ENCODE data around the gene COL11A1.

The COL11A1 gene

DNA sequence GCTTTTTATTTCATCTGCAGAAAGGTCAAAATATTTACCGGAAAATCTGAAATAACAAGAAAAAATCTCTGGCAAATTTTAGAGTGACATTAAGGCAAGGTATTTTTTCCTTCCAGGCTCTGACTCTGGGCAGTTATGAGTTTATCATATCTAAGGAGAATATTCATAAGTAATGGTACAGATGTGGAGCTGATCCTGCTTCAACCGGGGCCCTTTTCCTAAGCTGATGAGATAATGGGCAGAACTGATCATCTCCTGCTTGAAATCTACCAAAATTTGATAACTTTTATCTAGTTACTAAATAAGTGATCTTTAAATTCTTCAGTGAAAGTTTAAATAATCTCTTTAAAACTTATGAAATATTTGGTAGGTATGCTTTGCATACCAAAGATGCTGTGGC is 211.6 kb downstream of the COL11A1 start:
- no peak for DNase-seq

DNA sequence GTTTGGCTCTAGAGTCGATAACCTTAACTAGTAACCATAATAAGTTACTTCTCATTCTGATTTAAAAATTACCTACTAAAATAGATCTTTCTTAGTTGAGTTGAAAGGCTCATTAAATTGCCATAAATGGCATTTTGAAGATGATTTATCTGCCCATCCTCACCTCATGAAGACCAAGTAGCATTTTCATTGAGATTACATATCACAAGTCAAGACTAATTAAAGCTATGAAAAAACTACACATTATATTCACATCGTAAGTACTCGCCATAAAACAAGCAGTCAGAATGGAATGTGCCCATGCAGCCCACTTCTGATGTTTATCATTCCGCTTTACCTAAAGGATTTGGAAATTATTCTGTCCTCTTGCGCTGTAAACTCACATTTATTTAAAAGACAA is 212.0 kb downstream of the COL11A1 start:
- no peak for DNase-seq

DNA sequence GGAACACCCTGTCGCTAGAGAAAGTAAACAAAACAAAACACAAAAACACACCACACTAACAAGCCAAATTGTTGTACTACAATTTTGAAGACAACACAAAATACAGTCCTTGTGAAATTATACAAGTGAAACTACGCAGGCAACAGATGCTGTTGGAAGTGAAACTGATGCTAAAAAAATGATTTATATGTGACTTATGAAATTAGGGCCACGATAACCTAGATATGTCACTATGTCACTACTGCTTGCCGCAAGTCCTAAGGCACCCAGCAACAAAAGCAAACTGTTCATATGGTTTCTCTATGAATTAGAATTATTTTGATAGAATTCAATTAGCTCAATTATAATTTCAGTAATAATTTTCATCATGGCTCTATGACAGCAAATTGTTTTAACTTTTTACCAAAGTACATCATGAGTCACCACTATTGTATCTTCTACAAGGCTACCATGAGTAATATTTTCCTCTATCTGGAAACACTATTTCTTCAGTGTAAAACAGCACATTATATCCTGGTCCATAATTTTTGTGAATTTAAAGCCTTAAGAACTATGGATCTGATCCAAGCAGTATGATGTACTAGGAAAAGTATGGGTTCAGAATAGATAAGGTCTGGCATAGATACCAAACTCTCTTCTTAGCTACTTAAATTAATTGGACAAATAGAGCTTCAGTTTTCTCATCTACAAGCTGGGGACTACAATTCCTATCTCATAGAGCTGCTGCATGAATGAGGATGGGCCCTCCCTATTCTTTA is 216.3 kb downstream of the COL11A1 start:
- DNase-seq = no peak

DNA sequence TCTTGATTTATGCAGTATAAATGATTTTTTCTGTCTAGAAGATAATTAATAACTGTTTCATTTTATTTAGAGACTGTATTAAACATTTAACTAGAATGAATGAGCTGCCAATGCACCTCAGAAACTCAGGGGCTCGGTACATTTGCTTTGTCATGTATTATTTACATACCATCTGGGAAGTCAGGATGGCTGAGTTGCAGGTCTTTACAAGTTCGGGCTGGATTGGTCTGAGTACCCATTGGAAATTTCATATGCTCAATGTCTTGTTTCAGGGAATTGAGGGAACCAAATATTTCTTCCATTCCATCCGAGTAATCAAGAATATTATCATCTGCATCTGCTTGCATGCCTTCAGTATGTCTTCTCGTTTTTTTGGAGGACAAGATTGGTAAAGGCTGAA is 221.7 kb downstream of the COL11A1 start:
- DNase-seq = no peak

GRCh38 chr1:102884238-102884637 is 224.1 kb downstream of the COL11A1 start:
- no peak for DNase-seq

GRCh38 chr1:102879439-102879993 is 228.8 kb downstream of the COL11A1 start:
- DNase-seq = no peak

- no peak for DNase-seq
These were observed 232.6 kb downstream of the COL11A1 start for GRCh38 chr1:102875756-102876155.

- no peak for DNase-seq
These were observed 235.8 kb downstream of the COL11A1 start for GRCh38 chr1:102872526-102872925.

GRCh38 chr1:102872097-102872496 is 236.2 kb downstream of the COL11A1 start:
- no peak for DNase-seq

- no peak for DNase-seq
These were observed 244.6 kb downstream of the COL11A1 start for GRCh38 chr1:102863704-102864103.

DNA sequence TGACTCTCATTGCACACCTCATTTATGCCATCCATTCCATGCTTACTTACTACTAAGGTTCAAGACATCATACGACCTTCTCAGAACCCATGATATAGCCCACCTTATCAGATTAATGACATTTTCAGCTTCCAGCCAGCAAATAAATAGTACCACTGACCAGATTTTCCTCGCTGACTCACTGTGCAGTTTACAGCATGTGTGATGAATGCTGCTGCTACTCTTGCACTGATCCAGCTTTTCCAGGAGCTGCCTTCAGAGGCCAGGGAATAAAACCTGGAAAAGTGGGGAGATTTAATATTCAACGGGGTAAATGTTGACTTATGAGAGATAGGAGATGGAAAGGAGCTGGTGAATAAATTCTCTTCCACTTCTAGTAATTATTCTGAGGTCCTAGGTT is 247.1 kb downstream of the COL11A1 start:
- no peak for DNase-seq

DNA sequence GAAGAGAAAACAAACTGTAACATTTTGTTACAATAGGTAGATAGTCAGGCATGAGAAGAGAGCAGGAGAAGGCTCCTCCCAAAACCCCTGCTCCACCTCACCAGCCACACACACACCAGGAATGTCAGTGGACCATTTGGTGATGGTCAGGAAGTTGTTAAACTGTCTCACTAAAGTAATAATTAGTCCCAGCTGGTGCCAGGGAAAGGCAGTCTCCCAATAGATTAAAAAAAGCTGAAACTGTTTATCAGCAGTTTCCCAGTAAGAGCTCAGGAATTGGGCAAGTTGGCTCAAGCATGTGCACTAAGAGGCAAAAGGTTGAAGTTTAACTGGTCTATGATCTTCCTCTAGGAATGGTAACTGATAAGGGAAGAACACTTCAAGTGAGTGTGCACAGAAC is 249.6 kb downstream of the COL11A1 start:
- no peak for DNase-seq

- DNase-seq = no peak
These were observed 251.1 kb downstream of the COL11A1 start for GRCh38 chr1:102857251-102857650.

GRCh38 chr1:102853701-102854187 is 254.6 kb downstream of the COL11A1 start:
- DNase-seq = no peak

DNA sequence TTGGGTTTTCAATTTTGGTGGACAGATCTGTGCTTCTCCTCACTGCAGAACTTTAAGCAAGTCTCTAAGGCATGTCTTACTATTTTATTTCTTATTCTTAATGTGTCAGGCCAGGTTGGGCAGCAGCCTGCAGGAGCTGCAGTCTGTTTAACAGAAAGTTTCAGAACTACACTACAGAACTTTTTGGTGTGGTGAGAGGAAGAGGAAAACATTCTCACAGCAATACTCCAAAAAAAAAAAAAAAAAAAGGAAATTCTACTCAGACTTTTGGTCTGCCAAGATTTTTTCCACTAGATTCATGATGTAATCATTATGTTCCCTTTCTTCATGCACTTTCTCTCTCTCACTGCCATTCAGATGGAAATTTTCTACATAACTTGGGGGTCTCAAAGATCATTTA is 255.2 kb downstream of the COL11A1 start:
- DNase-seq = no peak

GRCh38 chr1:102852613-102853012 is 255.7 kb downstream of the COL11A1 start:
- DNase-seq = no peak

DNA sequence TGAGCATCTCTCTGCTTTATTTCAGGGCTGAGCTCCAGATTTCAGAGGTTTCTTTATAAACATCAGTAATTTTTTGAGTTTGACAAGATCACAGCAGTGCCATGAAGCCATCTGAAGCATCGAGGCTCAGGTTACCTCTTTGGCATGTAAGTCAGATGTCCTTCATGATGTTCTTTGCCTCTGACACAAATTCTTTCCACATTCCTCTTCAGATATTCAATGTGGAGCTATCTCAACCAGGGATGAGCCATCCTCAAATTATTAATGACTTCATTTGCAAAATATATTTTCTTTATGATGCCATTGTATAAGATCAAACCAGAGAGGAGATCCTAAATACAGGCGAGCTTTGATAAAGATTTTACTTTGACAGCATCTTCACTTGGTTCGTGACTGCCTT is 256.7 kb downstream of the COL11A1 start:
- DNase-seq = no peak

GRCh38 chr1:102842606-102843005 is 265.7 kb downstream of the COL11A1 start:
- DNase-seq = no peak

DNA sequence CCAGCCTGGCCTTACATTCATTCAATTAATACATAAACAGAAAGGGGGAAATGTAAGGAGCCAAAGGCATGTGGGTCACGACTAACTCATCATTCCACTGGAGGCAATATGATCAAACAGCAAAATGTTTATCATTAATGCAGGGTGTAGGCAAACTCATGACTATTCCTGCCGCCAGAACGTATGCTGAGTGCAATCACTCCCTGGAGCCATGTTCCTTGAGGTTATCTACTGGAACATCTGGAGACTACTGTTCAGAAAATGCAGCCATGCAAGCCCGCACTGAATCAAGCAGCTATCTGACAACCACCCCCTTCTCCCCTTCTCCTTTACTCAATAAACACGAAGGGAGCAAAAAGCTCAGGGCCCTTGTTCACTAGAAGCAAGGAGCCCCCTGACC is 267.6 kb downstream of the COL11A1 start:
- no peak for DNase-seq

DNA sequence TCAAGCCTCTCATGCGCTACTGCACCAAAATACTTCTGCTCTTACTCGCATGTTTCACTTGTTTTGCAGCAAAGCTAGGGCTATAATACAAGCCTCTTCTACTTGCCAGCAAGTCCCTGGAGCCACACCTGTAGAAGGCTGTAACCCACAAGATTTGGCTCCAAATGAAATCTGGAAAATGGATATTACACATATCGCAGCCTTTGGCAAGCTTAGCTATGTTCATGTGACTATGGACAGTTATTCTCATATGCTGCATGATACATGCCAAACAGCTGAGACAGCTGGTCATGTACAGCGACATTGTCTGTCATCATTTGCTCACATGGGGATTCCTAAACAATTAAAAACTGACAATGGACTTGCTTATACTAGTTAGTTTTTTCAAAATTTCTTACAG is 270.3 kb downstream of the COL11A1 start:
- no peak for DNase-seq

GRCh38 chr1:102837551-102837950 is 270.8 kb downstream of the COL11A1 start:
- no peak for DNase-seq

- no peak for DNase-seq
These were observed 271.3 kb downstream of the COL11A1 start for GRCh38 chr1:102836991-102837390.

GRCh38 chr1:102834688-102835320 is 273.5 kb downstream of the COL11A1 start:
- DNase-seq = no peak

DNA sequence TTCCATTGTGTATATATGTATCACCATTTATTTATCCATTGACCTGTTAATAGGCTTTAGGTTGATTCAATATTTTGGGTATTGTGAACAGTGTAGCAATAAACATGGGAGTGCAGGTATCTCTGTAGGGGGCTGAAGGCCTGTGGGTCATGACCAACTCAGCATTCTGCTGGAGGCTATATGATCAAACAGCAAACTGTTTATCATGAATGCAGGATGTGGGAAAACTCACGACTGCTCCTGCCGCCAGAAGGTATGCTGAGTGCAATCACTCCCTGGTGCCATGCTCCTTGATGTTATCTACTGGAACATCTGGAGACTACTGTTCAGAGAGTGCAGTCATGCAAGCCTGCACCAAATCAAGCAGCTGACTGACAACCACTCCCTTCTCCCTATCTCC is 275.2 kb downstream of the COL11A1 start:
- no peak for DNase-seq

All from hematopoietic multipotent progenitor cell treated with erythropoietin and hydrocortisone succinate and interleukin-3 and kit ligand, for 6 days (in vitro differentiated cells).